OCI-LY7 (cell line): Measurements from ENCODE around the gene STK38L. TPM values are rescaled to one million over a fixed set of nuclear protein-coding genes. Genes with fewer than 3 reads are reported as not detected.
A peak's percentile ranks its signal among the peaks of the same experiment; 100 is the strongest.

ENCODE experiments used
- BruUV-seq: library from RNA; stranded (reverse); fragments of 400-500 nt; replicated peaks from 2 replicates; lab custom pipeline; 2021; lab: Mats Ljungman, UMichigan
- CTCF ChIA-PET: fragments of 300-600 bp; sonication (Branson Sonifier 250); formaldehyde crosslinking; loops from one replicate; lab custom pipeline; 2022; ENCODE audit warnings: antibody characterized with exemption; ENCODE audit not compliant: unreplicated experiment; lab: Charles Lee
- POLR2A ChIA-PET: fragments of 300-600 bp; sonication (Branson Sonifier 250); formaldehyde crosslinking; loops from one replicate; lab custom pipeline; 2022; ENCODE audit warnings: antibody characterized with exemption; lab: Charles Lee
- DNase-seq: peaks from one replicate; pipeline ENCODE4 v3.0.0-alpha.2; 2015; ENCODE audit warnings: low spot score
- H2AFZ ChIP-seq: fragments of 200-600 bp; sonication (generic), shearing (Covaris generic); 2 replicates; pipeline ENCODE4 v1.6.1; 2014; ENCODE audit warnings: mild to moderate bottlenecking, antibody characterized with exemption, low read length, moderate library complexity
- H3K27ac ChIP-seq: fragments of 200-600 bp; sonication (generic); 2 replicates; pipeline ENCODE4 v1.5.1; 2014; ENCODE audit warnings: mixed run types, low read depth, mild to moderate bottlenecking, moderate library complexity, low read length, inconsistent platforms; ENCODE audit not compliant: poor library complexity, severe bottlenecking
- H3K36me3 ChIP-seq: fragments of 200-600 bp; sonication (generic); 2 replicates; pipeline ENCODE4 v1.6.1; 2014; ENCODE audit warnings: mild to moderate bottlenecking, antibody characterized with exemption, low read length, moderate library complexity, mixed read lengths; ENCODE audit not compliant: insufficient read depth
- H3K4me1 ChIP-seq: fragments of 200-600 bp; sonication (generic); 2 replicates; pipeline ENCODE4 v1.5.1; 2014; ENCODE audit warnings: mild to moderate bottlenecking, low read length; ENCODE audit not compliant: insufficient read depth, poor library complexity, severe bottlenecking
- H3K4me2 ChIP-seq: fragments of 200-600 bp; sonication (generic); 2 replicates; pipeline ENCODE4 v1.6.1; 2014; ENCODE audit warnings: mild to moderate bottlenecking, low read length
- H3K4me3 ChIP-seq: fragments of 200-600 bp; sonication (generic); 2 replicates; pipeline ENCODE4 v1.5.1; 2014; ENCODE audit warnings: mild to moderate bottlenecking, low read depth, low read length; ENCODE audit not compliant: poor library complexity, severe bottlenecking
- H3K79me2 ChIP-seq: fragments of 200-600 bp; sonication (generic); 2 replicates; pipeline ENCODE4 v1.6.1; 2016; ENCODE audit warnings: low read depth, mild to moderate bottlenecking, low read length, moderate library complexity, mixed read lengths; ENCODE audit not compliant: insufficient read depth
- H3K9me2 ChIP-seq: fragments of 200-600 bp; sonication (generic); 2 replicates; pipeline ENCODE4 v1.6.1; 2016; ENCODE audit warnings: mild to moderate bottlenecking, low read length, mixed read lengths; ENCODE audit not compliant: insufficient read depth
- H3K9me3 ChIP-seq: fragments of 200-600 bp; sonication (generic); 2 replicates; pipeline ENCODE4 v1.6.1; 2014; ENCODE audit warnings: mild to moderate bottlenecking, mixed run types, low read length, mixed read lengths
- H4K20me1 ChIP-seq: fragments of 200-600 bp; sonication (generic); 2 replicates; pipeline ENCODE4 v1.6.1; 2014; ENCODE audit warnings: mild to moderate bottlenecking, antibody characterized with exemption, low read length, moderate library complexity, mixed read lengths; ENCODE audit not compliant: insufficient read depth
- EZH2phosphoT487 ChIP-seq: fragments of 200-600 bp; sonication (generic); IDR thresholded peaks from 2 replicates; pipeline ENCODE4 v1.6.1; 2018; ENCODE audit warnings: low read depth, borderline replicate concordance, mild to moderate bottlenecking, mixed run types, antibody characterized with exemption, low read length, moderate library complexity, mixed read lengths
- intact Hi-C: fragments of 100-400 bp; cut with micrococcal nuclease; formaldehyde crosslinking; loops from one replicate; pipeline ENCODE4 v1.10.0; 2022; ENCODE audit not compliant: unreplicated experiment
- total RNA-seq, 2 experiments: library from RNA; depleted of rRNA in 1 of 2; stranded (reverse); fragments of >200 nt in 1 of 2; shearing (Covaris generic) in 1 of 2; gene quantifications; 2 replicates each; pipeline ENCODE4 v1.2.3, GENCODE V29; 2014 to 2022
- TF ChIP-seq, protein P1 (sequence below): fragments of 200-600 bp; sonication (generic); conservative IDR thresholded peaks from 2 replicates; pipeline ENCODE4 v1.5.1; 2014; ENCODE audit warnings: mild to moderate bottlenecking, antibody characterized with exemption, low read length, moderate library complexity, mixed read lengths

Gene STK38L
- total RNA-seq, 2 experiments from 2014 or later, result 15.2 to 29.9 TPM

- Histone ChIP-seq H3K4me3 (peak overlapping the region; percentile 19), H3K27ac (no peak overlapping the region), H3K36me3 (no peaks in the 10 kb centered on the region), H3K9me3 (no peaks in the 10 kb centered on the region), H3K79me2 (no peaks in the 10 kb centered on the region), H3K9me2 (no peaks in the 10 kb centered on the region), H3K4me1 (no peaks in the 10 kb centered on the region), H2AFZ (no peak overlapping the region), H3K4me2 (peak overlapping the region; percentile 31; the same call in 1 of the 2 replicates), H4K20me1 (0 out of 2 replicates have a peak, but pooled peaks cover 4% of the 10 kb centered on the region)
- intact Hi-C loops, result no loop called here
- TF ChIP-seq, protein P1, sequence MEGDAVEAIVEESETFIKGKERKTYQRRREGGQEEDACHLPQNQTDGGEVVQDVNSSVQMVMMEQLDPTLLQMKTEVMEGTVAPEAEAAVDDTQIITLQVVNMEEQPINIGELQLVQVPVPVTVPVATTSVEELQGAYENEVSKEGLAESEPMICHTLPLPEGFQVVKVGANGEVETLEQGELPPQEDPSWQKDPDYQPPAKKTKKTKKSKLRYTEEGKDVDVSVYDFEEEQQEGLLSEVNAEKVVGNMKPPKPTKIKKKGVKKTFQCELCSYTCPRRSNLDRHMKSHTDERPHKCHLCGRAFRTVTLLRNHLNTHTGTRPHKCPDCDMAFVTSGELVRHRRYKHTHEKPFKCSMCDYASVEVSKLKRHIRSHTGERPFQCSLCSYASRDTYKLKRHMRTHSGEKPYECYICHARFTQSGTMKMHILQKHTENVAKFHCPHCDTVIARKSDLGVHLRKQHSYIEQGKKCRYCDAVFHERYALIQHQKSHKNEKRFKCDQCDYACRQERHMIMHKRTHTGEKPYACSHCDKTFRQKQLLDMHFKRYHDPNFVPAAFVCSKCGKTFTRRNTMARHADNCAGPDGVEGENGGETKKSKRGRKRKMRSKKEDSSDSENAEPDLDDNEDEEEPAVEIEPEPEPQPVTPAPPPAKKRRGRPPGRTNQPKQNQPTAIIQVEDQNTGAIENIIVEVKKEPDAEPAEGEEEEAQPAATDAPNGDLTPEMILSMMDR, result no peak
- no peak; the same call in 1 of the 2 replicates for TF ChIP-seq EZH2phosphoT487
- BruUV-seq, result no TSS peak
- CTCF ChIA-PET, result no interaction called here
- DNase-seq, result no peak
- POLR2A ChIA-PET, result interaction anchor here (0.7 kb wide), 1 partner anchor 687 kb away, joined by 3 read pairs; no protein-coding TSS in a partner anchor
Observed at GRCh38 chr12:27333403-27334009, 89.4 kb downstream of the STK38L start.

DNA sequence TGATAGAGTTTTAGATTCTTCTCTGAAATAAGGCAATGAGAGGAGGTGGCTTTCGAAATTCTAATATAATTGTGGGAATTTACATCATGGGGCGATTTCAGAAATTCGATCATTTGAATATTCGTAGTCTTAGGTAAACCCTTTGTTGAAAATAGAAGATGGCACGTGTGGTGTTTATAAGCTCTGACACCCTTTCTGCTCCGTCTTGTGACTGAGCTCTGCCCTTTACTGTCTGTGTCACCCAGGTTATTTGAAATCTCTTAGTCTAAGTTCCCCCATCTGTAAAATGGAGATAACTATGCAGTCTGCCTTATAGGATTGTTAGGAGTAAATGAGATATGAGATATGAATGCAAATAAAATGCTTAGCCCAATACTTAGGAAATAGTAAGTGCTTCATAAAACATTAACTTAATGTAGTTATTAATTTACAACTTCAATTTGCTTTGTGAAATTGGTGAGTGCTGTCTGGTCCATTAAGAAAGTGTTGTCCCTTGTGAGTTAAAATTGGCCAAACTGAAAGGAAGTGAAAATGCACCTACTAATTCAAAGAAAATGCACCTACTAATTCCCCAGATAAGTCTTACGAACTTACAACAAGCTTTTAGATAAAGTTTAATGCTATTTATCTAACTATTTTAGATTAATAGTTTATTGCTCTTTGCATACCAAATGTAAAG is 90.1 kb downstream of the STK38L start:
- Histone ChIP-seq H3K9me2 (no peaks in the 10 kb centered on the region), H3K4me2 (peak overlapping the region; percentile 31; the same call in 1 of the 2 replicates), H3K79me2 (no peaks in the 10 kb centered on the region), H3K4me3 (no peak overlapping the region), H4K20me1 (0 out of 2 replicates have a peak, but pooled peaks cover 4% of the 10 kb centered on the region), H3K9me3 (no peaks in the 10 kb centered on the region), H2AFZ (no peak overlapping the region), H3K27ac (no peak overlapping the region), H3K4me1 (no peaks in the 10 kb centered on the region), H3K36me3 (no peaks in the 10 kb centered on the region)
- no peak for TF ChIP-seq EZH2phosphoT487
- TF ChIP-seq, protein P1, result no peak
- no peak for DNase-seq
- BruUV-seq, result no TSS peak
- POLR2A ChIA-PET, result interaction anchor here (0.7 kb wide), 1 partner anchor 687 kb away, joined by 3 read pairs; no protein-coding TSS in a partner anchor
- intact Hi-C loops, result no loop called here
- CTCF ChIA-PET, result no interaction called here

- intact Hi-C loops, result no loop called here
- Histone ChIP-seq H3K4me1 (no peaks in the 10 kb centered on the region), H4K20me1 (0 out of 2 replicates have a peak, but pooled peaks cover 4% of the 10 kb centered on the region), H3K9me2 (no peaks in the 10 kb centered on the region), H3K79me2 (no peaks in the 10 kb centered on the region), H2AFZ (no peak overlapping the region), H3K4me3 (no peak overlapping the region), H3K9me3 (no peaks in the 10 kb centered on the region), H3K4me2 (no peak overlapping the region), H3K27ac (no peak overlapping the region), H3K36me3 (no peaks in the 10 kb centered on the region)
- no peak for DNase-seq
- no TSS peak for BruUV-seq
- CTCF ChIA-PET, result no interaction called here
- TF ChIP-seq, protein P1, result no peak
- no peak for TF ChIP-seq EZH2phosphoT487
- POLR2A ChIA-PET, result no interaction called here
Observed at GRCh38 chr12:27334721-27335082, 90.6 kb downstream of the STK38L start.
